K562 (cell line): Measurements from ENCODE around the gene MKNK2.

Experiments used
- SNRNP70 ChIP-seq: fragments of 200-400 bp; formaldehyde crosslinking; optimal IDR thresholded peaks from 2 replicates; pipeline ENCODE3; 2017; ENCODE audit warnings: low read depth, low read length
- USF1 ChIP-seq: sonication (generic); formaldehyde crosslinking; IDR thresholded peaks from 2 replicates; pipeline ENCODE4 v1.9.0; 2022; ENCODE audit warnings: mild to moderate bottlenecking, missing genetic modification reagents
- ZNF511 ChIP-seq: sonication (generic); formaldehyde crosslinking; IDR thresholded peaks from 2 replicates; pipeline ENCODE4 v1.8.0; 2022; ENCODE audit warnings: mild to moderate bottlenecking, missing genetic modification reagents

GRCh38 chr19:1999856-2000515 lies 51.1 kb downstream of the MKNK2 start:
- TF ChIP-seq SNRNP70 (no peak), ZNF511 (CRISPR knock-in tag) (no peak), USF1 (CRISPR knock-in tag) (no peak)
